ENCODE measurements around the gene FAM47A. TPM values are rescaled to one million over a fixed set of nuclear protein-coding genes. Genes with fewer than 3 reads are reported as not detected.

FAM47A gene
- total RNA-seq, result under 1 TPM in 1 of 2 donors, not detected in 1; 0.17 TPM

DNA sequence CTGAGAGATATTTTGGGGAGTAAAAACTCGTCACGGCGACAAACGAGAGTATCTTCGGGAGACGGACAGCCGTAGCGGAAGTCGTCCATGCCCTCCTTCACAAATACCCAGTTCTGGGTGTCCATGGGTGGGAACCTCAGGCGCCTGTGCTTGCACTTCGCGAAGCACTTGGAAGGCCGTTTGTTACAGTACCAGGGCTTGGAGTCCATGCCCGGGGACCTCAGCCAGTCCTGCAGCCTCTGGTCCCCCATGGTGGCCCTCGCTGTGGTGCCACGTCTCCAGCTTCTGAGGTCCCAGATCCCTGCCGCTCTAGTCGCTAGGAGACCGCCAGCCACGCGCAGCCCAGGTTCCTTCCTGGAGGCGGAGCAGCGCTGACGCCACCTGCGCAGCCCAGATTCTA lies at the start of gene FAM47A:
TSS of gene FAM47A (minus strand) at position 287 of the 400 bp plus-strand sequence. CDS start at position 251, 36 bp downstream.
- H3K4me1 ChIP-seq (replicated peaks), result no peaks in the 10 kb centered on the region
- no peak for TF ChIP-seq POLR2A (IDR thresholded peaks at IDR 0.05)
- TF ChIP-seq POLR2AphosphoS5 (IDR thresholded peaks at IDR 0.05), result no peak
- TF ChIP-seq, protein P1, sequence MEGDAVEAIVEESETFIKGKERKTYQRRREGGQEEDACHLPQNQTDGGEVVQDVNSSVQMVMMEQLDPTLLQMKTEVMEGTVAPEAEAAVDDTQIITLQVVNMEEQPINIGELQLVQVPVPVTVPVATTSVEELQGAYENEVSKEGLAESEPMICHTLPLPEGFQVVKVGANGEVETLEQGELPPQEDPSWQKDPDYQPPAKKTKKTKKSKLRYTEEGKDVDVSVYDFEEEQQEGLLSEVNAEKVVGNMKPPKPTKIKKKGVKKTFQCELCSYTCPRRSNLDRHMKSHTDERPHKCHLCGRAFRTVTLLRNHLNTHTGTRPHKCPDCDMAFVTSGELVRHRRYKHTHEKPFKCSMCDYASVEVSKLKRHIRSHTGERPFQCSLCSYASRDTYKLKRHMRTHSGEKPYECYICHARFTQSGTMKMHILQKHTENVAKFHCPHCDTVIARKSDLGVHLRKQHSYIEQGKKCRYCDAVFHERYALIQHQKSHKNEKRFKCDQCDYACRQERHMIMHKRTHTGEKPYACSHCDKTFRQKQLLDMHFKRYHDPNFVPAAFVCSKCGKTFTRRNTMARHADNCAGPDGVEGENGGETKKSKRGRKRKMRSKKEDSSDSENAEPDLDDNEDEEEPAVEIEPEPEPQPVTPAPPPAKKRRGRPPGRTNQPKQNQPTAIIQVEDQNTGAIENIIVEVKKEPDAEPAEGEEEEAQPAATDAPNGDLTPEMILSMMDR (IDR thresholded peaks at IDR 0.05), result no peak
- intact Hi-C loops (cut with DNase I), result no loop called here
- no peaks in the 10 kb centered on the region for H3K9me3 ChIP-seq
- no peak within 1 kb of the TSS for H3K27ac ChIP-seq
- DNase-seq (ENCODE audit: low spot score), result no peak
- WGBS, result 96% methylated on average over 14 of the region's 25 CpGs
- no peak within 1 kb of the TSS for H3K4me3 ChIP-seq
- no peaks in the 10 kb centered on the region for H3K27me3 ChIP-seq (replicated peaks; ENCODE audit: insufficient read depth)
- H3K36me3 ChIP-seq, result no peaks in the 10 kb centered on the region

DNA sequence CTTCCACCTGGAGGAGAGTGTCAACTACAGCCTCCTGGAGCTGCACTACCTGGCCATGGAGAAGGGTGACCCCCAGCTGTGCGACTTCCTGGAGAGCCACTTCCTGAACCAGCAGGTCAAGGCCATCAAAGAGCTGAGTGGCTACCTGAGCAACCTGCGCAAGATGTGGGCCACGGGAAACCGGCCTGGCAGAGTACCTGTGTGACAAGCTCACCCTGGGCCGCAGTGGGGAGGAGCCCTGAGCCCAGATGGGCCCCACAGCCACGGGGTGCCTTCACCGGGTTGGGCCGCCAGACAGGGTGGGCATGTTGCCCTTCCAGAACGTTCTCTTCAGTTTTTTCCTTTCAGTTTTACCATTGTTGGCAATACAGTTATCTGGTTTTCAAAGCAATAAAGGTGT lies 15.2 kb upstream of the FAM47A start:
- intact Hi-C loops (cut with DNase I), result no loop called here
- H3K4me1 ChIP-seq (replicated peaks), result no peaks in the 10 kb centered on the region
- H3K9me3 ChIP-seq, result no peaks in the 10 kb centered on the region
- DNase-seq (ENCODE audit: low spot score), result no peak
- WGBS, result 60% methylated on average over 4 of the region's 9 CpGs
- no peak overlapping the region for H3K4me3 ChIP-seq
- TF ChIP-seq, protein P1 (IDR thresholded peaks at IDR 0.05), result no peak
- TF ChIP-seq POLR2AphosphoS5 (IDR thresholded peaks at IDR 0.05), result no peak
- no peak for TF ChIP-seq POLR2A (IDR thresholded peaks at IDR 0.05)
- H3K36me3 ChIP-seq, result no peaks in the 10 kb centered on the region
- no peaks in the 10 kb centered on the region for H3K27me3 ChIP-seq (replicated peaks; ENCODE audit: insufficient read depth)
- no peak overlapping the region for H3K27ac ChIP-seq

DNA sequence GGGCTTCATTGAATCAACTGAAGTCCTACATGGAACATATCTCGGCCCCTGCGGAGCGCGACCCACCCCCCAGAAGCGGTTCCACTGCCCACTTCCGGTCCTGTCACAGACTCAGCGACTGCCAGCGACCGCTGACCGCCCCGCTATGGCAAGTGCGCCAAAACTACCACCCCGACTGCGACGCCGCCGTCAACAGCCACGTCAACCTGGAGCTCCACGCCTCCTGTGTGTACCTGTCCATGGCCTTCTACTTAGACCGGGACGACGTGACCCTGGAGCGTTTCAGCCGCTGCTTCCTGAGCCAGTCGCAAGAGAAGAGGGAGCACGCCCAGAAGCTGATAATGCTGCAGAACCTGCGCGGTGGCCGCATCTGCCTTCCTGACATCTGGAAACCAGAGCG lies 14.8 kb upstream of the FAM47A start:
- no peak overlapping the region for H3K4me3 ChIP-seq
- H3K27ac ChIP-seq, result no peak overlapping the region
- 92% methylated on average over 15 of the region's 30 CpGs for WGBS
- H3K36me3 ChIP-seq, result no peaks in the 10 kb centered on the region
- no peaks in the 10 kb centered on the region for H3K4me1 ChIP-seq (replicated peaks)
- no peaks in the 10 kb centered on the region for H3K27me3 ChIP-seq (replicated peaks; ENCODE audit: insufficient read depth)
- TF ChIP-seq, protein P1 (IDR thresholded peaks at IDR 0.05), result no peak
- TF ChIP-seq POLR2A (IDR thresholded peaks at IDR 0.05) (no peak), POLR2AphosphoS5 (IDR thresholded peaks at IDR 0.05) (no peak)
- intact Hi-C loops (cut with DNase I), result no loop called here
- no peak for DNase-seq (ENCODE audit: low spot score)
- no peaks in the 10 kb centered on the region for H3K9me3 ChIP-seq

DNA sequence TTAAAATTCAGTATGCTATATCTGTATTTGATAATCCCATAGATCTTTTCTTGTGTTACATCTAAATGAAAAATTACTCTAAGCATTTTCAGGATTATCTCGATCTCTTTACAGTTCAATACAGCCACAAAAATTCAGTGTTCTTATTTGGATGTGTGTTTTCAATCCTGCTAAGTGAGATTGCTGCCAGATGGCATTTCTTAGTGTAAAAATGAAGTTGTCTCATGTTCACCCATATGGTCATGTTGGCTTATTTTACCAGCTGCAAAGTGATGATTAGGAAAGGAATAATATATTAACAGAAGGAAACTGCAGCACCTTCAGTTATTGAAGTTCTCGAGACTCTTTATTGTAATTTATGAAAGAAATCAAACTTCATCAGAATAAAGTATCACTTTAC lies 12.1 kb upstream of the FAM47A start:
- TF ChIP-seq, protein P1 (IDR thresholded peaks at IDR 0.05), result no peak
- TF ChIP-seq POLR2AphosphoS5 (IDR thresholded peaks at IDR 0.05), result no peak
- no peak for TF ChIP-seq POLR2A (IDR thresholded peaks at IDR 0.05)
- intact Hi-C loops (cut with DNase I), result no loop called here
- 66% methylated on average over 2 of the region's 2 CpGs for WGBS
- Histone ChIP-seq H3K27ac (no peak overlapping the region), H3K36me3 (no peaks in the 10 kb centered on the region), H3K4me3 (no peak overlapping the region), H3K27me3 (replicated peaks; ENCODE audit: insufficient read depth) (no peaks in the 10 kb centered on the region), H3K4me1 (replicated peaks) (no peaks in the 10 kb centered on the region), H3K9me3 (no peaks in the 10 kb centered on the region)
- DNase-seq (ENCODE audit: low spot score), result no peak

- Histone ChIP-seq H3K9me3 (no peaks in the 10 kb centered on the region), H3K4me1 (replicated peaks) (no peaks in the 10 kb centered on the region), H3K36me3 (no peaks in the 10 kb centered on the region), H3K27ac (no peak overlapping the region), H3K27me3 (replicated peaks; ENCODE audit: insufficient read depth) (no peaks in the 10 kb centered on the region), H3K4me3 (no peak overlapping the region)
- intact Hi-C loops (cut with DNase I), result no loop called here
- WGBS, result 74% methylated on average over 1 of the region's 1 CpG
- no peak for DNase-seq (ENCODE audit: low spot score)
- TF ChIP-seq, protein P1 (IDR thresholded peaks at IDR 0.05), result no peak
- TF ChIP-seq POLR2A (IDR thresholded peaks at IDR 0.05), result no peak
- no peak for TF ChIP-seq POLR2AphosphoS5 (IDR thresholded peaks at IDR 0.05)
Measured at GRCh38 chrX:34140816-34141215, 8.7 kb upstream of the FAM47A start.

All from prostate gland (tissue), 2 donors.